Mesenchymal stem cell (in vitro differentiated cells and primary cell): ENCODE data around the gene ACP3.
"Not testable (repeated sequence)": the region's sequence is repeated elsewhere in the genome, so short reads cannot be mapped to it uniquely, and the experiment has no call there.

Experiments used
- DNase-seq: peaks from one replicate; pipeline ENCODE4 v3.0.0-alpha.2; 2013
- H2AFZ ChIP-seq: one replicate; pipeline ENCODE4 v1.6.1; 2013; ENCODE audit warnings: low read depth, mild to moderate bottlenecking, control low read depth, inconsistent platforms, low read length, moderate library complexity
- H2AK5ac ChIP-seq: 2 replicates; pipeline ENCODE4 v1.6.1; 2013; ENCODE audit warnings: low read length, moderate library complexity, mild to moderate bottlenecking, inconsistent platforms; ENCODE audit not compliant: severe bottlenecking
- H2BK120ac ChIP-seq: one replicate; pipeline ENCODE4 v1.6.1; 2013; ENCODE audit warnings: low read depth, mild to moderate bottlenecking, inconsistent platforms, low read length, moderate library complexity
- H2BK12ac ChIP-seq, 2 experiments: one replicate each; pipeline ENCODE4 v1.6.1; 2013; ENCODE audit warnings: inconsistent platforms in 2 of 2, low read length in 2 of 2, mild to moderate bottlenecking in 2 of 2, moderate library complexity in 2 of 2, control low read depth in 1 of 2
- H2BK15ac ChIP-seq: one replicate; pipeline ENCODE4 v1.6.1; 2013; ENCODE audit warnings: mild to moderate bottlenecking, low read depth, inconsistent platforms; ENCODE audit not compliant: poor library complexity, severe bottlenecking
- H2BK5ac ChIP-seq: 2 replicates; pipeline ENCODE4 v1.6.1; 2013; ENCODE audit warnings: low read depth, mild to moderate bottlenecking, low read length, control low read depth, inconsistent platforms; ENCODE audit not compliant: poor library complexity, severe bottlenecking
- H3K14ac ChIP-seq, 2 experiments: one replicate each; pipeline ENCODE4 v1.6.1; 2013; ENCODE audit warnings: inconsistent platforms in 2 of 2, low read length in 2 of 2, control low read depth in 1 of 2, mild to moderate bottlenecking in 1 of 2, moderate library complexity in 1 of 2
- H3K18ac ChIP-seq, 2 experiments: one replicate each; pipeline ENCODE4 v1.6.1; 2013; ENCODE audit warnings: inconsistent platforms in 2 of 2, low read length in 2 of 2, control low read depth in 1 of 2, low read depth in 1 of 2, mild to moderate bottlenecking in 1 of 2
- H3K23ac ChIP-seq, 2 experiments: one replicate each; pipeline ENCODE4 v1.6.1; 2013; ENCODE audit warnings: inconsistent platforms in 2 of 2, low read length in 2 of 2, mild to moderate bottlenecking in 2 of 2, moderate library complexity in 2 of 2, control low read depth in 1 of 2
- H3K27ac ChIP-seq: 2 replicates; pipeline ENCODE4 v1.5.1; 2013; ENCODE audit warnings: mild to moderate bottlenecking, moderate library complexity, low read length, control low read depth, inconsistent platforms; ENCODE audit not compliant: poor library complexity, severe bottlenecking
- H3K27me3 ChIP-seq, 2 experiments: 2 replicates each; pipeline versions ENCODE4 v1.6.1 to v1.7.0; 2013; ENCODE audit warnings: low read length in 2 of 2, mild to moderate bottlenecking in 2 of 2, moderate library complexity in 2 of 2, control low read depth in 1 of 2, inconsistent platforms in 1 of 2; ENCODE audit not compliant: control insufficient read depth in 1 of 2, insufficient read depth in 1 of 2
- H3K36me3 ChIP-seq, 2 experiments: 2 replicates each; pipeline versions ENCODE4 v1.6.1 to v1.7.0; 2013; ENCODE audit warnings: low read length in 2 of 2, control low read depth in 1 of 2, inconsistent platforms in 1 of 2, low read depth in 1 of 2, mild to moderate bottlenecking in 1 of 2; ENCODE audit not compliant: insufficient read depth in 2 of 2, control insufficient read depth in 1 of 2
- H3K4ac ChIP-seq, 2 experiments: one replicate each; pipeline ENCODE4 v1.6.1; 2013; ENCODE audit warnings: inconsistent platforms in 2 of 2, low read length in 2 of 2, mild to moderate bottlenecking in 2 of 2, moderate library complexity in 2 of 2, control low read depth in 1 of 2, low read depth in 1 of 2
- H3K4me1 ChIP-seq: 2 replicates; pipeline ENCODE4 v1.6.1; 2013; ENCODE audit warnings: low read depth, low read length, control low read depth; ENCODE audit not compliant: control insufficient read depth, insufficient read depth
- H3K4me2 ChIP-seq: 2 replicates; pipeline ENCODE4 v1.6.1; 2013; ENCODE audit warnings: low read length, mild to moderate bottlenecking, inconsistent platforms; ENCODE audit not compliant: poor library complexity, severe bottlenecking
- H3K4me3 ChIP-seq, 2 experiments: 2 replicates each; pipeline versions ENCODE4 v1.5.1 to v1.7.0; 2013; ENCODE audit warnings: low read length in 2 of 2, mild to moderate bottlenecking in 2 of 2, control low read depth in 1 of 2, low read depth in 1 of 2; ENCODE audit not compliant: insufficient read depth in 1 of 2
- H3K79me1 ChIP-seq: replicated peaks from 2 replicates; pipeline ENCODE4 v1.6.1; 2013; ENCODE audit warnings: mild to moderate bottlenecking, control low read depth, low read length, inconsistent platforms; ENCODE audit not compliant: poor library complexity, severe bottlenecking
- H3K9ac ChIP-seq: 2 replicates; pipeline ENCODE4 v1.7.0; 2013; ENCODE audit warnings: mild to moderate bottlenecking, low read length, moderate library complexity
- H3K9me3 ChIP-seq: 2 replicates; pipeline ENCODE4 v1.7.0; 2013; ENCODE audit warnings: mild to moderate bottlenecking, low read length; ENCODE audit not compliant: control insufficient read depth
- H4K8ac ChIP-seq: one replicate; pipeline ENCODE4 v1.6.1; 2013; ENCODE audit warnings: inconsistent platforms, mild to moderate bottlenecking, low read length, moderate library complexity
- H4K91ac ChIP-seq: one replicate; pipeline ENCODE4 v1.6.1; 2013; ENCODE audit warnings: mild to moderate bottlenecking, low read length, inconsistent platforms
- WGBS: methylation state at CpG from one replicate; pipeline ENCODE4 v1.1.7; 2013; ENCODE audit warnings: mixed read lengths; 5-methylcytosine and 5-hydroxymethylcytosine counted together

The ACP3 gene

GRCh38 chr3:132368515-132368914 is 51.3 kb downstream of the ACP3 start:
- Histone ChIP-seq H3K27me3 (peaks cover 8 to 10% of the 10 kb centered on the region in 2 experiments), H2BK120ac (no peak overlapping the region), H3K27ac (no peak overlapping the region), H3K4me3 (no peak overlapping the region), H2BK15ac (no peak overlapping the region), H4K8ac (no peak overlapping the region), H4K91ac (no peak overlapping the region), H3K4me1 (no peaks in the 10 kb centered on the region), H3K9ac (no peak overlapping the region), H3K4ac (no peak overlapping the region), H2BK5ac (no peak overlapping the region), H3K18ac (no peak overlapping the region), H3K36me3 (no peaks in the 10 kb centered on the region), H2AK5ac (no peak overlapping the region), H3K79me1 (no peaks in the 10 kb centered on the region), H3K14ac (no peak overlapping the region), H3K23ac (no peak overlapping the region), H3K4me2 (no peak overlapping the region), H2BK12ac (no peak overlapping the region), H2AFZ (no peak overlapping the region), H3K9me3 (no peaks in the 10 kb centered on the region)
- no peak for DNase-seq
- WGBS, result 79% methylated on average over 2 of the region's 2 CpGs

GRCh38 chr3:132368962-132369361 is 51.8 kb downstream of the ACP3 start:
- no peak overlapping the region for H4K8ac ChIP-seq
- peaks cover 8 to 10% of the 10 kb centered on the region in 2 experiments for H3K27me3 ChIP-seq
- H2BK120ac ChIP-seq, result no peak overlapping the region
- no peak overlapping the region for H3K4me2 ChIP-seq
- H2AFZ ChIP-seq, result no peak overlapping the region
- no peak overlapping the region for H3K4ac ChIP-seq
- no peak for DNase-seq
- H4K91ac ChIP-seq, result no peak overlapping the region
- H3K79me1 ChIP-seq, result no peaks in the 10 kb centered on the region
- H3K4me3 ChIP-seq, result no peak overlapping the region
- H3K4me1 ChIP-seq, result no peaks in the 10 kb centered on the region
- H3K23ac ChIP-seq, result no peak overlapping the region
- no peak overlapping the region for H3K14ac ChIP-seq
- no peak overlapping the region for H3K27ac ChIP-seq
- no peak overlapping the region for H2BK12ac ChIP-seq
- H3K9ac ChIP-seq, result no peak overlapping the region
- no peaks in the 10 kb centered on the region for H3K9me3 ChIP-seq
- H3K18ac ChIP-seq, result no peak overlapping the region
- no peak overlapping the region for H2BK15ac ChIP-seq
- no peak overlapping the region for H2BK5ac ChIP-seq
- H3K36me3 ChIP-seq, result no peaks in the 10 kb centered on the region
- H2AK5ac ChIP-seq, result no peak overlapping the region

- not testable (repeated sequence) for H2BK120ac ChIP-seq, DNase-seq, H3K18ac ChIP-seq, H3K23ac ChIP-seq, H3K4me3 ChIP-seq, H2AK5ac ChIP-seq, H2BK12ac ChIP-seq, H3K4ac ChIP-seq, H2BK15ac ChIP-seq, H3K27ac ChIP-seq, H2BK5ac ChIP-seq, H3K36me3 ChIP-seq, H3K4me1 ChIP-seq, H3K79me1 ChIP-seq, H3K9ac ChIP-seq, H3K4me2 ChIP-seq, H3K14ac ChIP-seq, H3K9me3 ChIP-seq
- peak overlapping the region; percentile 27 for H2AFZ ChIP-seq
- WGBS, result 59% methylated on average over 24 of the region's 25 CpGs
- peak overlapping the region; percentile 68 for H4K91ac ChIP-seq
- H3K27me3 ChIP-seq, result peaks cover 9 to 18% of the 10 kb centered on the region in 2 experiments
- H4K8ac ChIP-seq, result peak overlapping the region; percentile 60
These were observed 59.7 kb downstream of the ACP3 start for GRCh38 chr3:132376945-132377354.

- Histone ChIP-seq H3K14ac (no peak overlapping the region), H3K27ac (no peak overlapping the region), H2BK120ac (no peak overlapping the region), H3K4ac (no peak overlapping the region), H3K23ac (no peak overlapping the region), H3K4me1 (no peaks in the 10 kb centered on the region), H3K4me2 (no peak overlapping the region), H3K9ac (no peak overlapping the region), H3K36me3 (no peaks in the 10 kb centered on the region), H2AK5ac (no peak overlapping the region), H2BK12ac (no peak overlapping the region), H3K79me1 (no peaks in the 10 kb centered on the region), H3K27me3 (peaks cover 9 to 18% of the 10 kb centered on the region in 2 experiments), H2BK5ac (no peak overlapping the region), H4K8ac (no peak overlapping the region), H3K4me3 (no peak overlapping the region), H3K18ac (no peak overlapping the region), H2BK15ac (no peak overlapping the region), H4K91ac (no peak overlapping the region), H2AFZ (no peak overlapping the region), H3K9me3 (no peaks in the 10 kb centered on the region)
- DNase-seq, result no peak
- 87% methylated on average over 1 of the region's 2 CpGs for WGBS
These were observed 61.0 kb downstream of the ACP3 start for GRCh38 chr3:132378048-132378762.
